ENCODE measurements around the gene CA9.

Gene CA9

DNA sequence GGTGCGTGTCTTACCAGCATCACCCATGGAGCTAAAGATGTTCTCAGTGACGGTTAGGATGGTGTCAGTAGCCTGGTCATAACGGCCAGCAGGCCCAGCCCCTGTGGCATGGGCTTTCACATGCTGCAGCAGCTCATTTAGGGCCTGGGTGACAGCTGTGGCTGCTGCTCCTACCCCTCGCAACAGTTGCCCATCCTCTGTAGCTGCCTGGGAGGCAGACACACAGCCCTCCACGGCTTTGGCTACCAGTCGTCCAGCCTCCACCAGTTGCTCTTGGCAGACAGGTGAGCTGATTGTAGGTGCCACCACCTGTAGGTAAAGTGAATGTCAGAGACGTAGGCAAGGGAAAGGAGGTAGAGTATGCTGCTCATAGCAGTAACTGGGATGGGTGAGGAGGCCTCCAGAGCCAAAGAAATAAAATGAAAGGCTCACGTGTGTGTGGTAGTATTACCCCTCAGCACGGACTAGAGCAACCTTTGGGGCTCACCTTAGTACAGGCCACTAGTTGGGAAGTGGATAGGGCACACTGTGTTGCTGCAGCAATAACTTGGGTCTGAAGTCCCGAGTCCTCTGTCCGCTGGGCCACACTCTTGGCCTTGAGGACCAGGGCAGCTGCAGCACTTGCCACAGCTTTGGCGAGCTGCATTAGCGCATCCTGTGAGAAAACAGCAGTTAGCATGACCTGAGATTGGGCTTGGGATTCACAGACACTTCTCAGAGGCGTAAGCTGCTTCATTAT lies 43.6 kb downstream of the CA9 start:
- DNase-seq = no peak

DNA sequence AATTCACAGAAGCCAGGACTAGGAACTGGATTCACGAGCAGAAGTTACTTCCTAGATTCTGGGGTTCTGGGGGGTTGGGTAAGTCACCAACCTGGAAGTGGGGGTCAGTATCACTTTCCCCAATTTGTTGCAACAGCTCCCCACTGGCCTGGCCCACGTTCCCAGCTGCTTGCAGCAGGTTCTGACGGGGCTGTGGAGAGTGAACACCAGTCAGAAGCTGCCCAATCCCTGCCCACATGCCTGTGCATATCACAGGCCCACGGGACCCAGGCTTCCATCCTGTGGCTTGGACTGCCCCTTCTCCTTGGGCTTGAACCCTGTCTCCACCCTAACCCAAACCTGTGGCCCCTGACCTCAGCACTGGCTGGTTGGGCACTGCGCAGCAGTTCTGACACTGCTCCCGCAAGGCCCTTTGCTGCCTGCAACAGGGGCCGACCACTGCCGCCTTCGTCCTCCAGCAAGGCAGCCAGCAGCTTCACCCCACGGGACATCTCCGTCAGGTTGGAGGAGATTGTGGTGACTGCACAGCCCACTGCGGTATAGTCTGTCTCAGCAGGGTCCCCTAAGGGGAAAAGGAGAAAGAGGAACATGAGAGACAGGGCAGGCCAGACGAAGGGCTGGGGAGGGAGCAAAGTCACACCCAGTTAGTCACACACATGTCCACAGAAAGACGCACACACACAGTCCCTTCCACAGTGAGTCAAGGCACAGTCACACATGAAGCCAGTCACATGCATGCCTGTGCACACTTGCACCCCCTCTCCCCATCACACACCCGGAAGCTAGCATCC lies 45.2 kb downstream of the CA9 start:
- no peak for DNase-seq

DNA sequence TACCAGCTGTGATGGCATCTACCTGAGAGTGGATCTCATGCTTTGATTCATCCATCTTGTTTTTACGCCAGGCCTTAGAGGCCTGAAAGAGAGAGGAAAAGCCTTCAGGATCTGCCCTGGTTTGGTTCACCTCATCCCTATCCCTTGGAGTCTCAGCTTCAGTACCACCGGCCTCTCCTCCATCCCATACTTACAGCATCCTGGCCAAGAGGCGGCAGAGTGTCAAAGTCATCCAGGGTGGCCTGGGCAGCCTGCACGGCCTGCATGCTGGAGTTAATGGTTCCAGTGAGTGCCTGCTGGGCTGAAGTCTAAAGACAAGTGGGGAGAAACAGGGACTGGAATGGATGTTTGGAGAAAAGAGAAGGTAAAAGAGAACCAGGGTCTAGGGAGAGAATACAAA lies 45.8 kb downstream of the CA9 start:
- DNase-seq = no peak

DNA sequence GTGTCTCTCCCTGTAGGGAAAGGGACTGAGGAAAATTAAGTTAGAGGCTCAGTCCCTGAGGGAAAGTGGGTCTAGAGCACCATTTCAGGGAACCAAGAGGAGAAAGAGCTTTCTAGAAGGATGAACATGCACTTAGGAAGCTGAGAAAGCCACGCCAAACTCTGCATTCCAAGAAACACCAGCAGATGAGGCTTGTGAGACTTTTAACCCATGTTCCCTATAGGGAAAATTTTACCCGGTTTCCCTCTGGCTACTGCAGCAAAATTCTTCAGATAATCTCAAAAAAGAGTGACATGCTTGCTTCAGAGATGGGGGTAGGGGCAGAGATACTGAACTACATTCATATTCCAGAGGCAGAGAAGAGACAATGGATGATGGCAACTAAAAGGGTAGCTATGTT lies 49.7 kb downstream of the CA9 start:
- no peak for DNase-seq

DNA sequence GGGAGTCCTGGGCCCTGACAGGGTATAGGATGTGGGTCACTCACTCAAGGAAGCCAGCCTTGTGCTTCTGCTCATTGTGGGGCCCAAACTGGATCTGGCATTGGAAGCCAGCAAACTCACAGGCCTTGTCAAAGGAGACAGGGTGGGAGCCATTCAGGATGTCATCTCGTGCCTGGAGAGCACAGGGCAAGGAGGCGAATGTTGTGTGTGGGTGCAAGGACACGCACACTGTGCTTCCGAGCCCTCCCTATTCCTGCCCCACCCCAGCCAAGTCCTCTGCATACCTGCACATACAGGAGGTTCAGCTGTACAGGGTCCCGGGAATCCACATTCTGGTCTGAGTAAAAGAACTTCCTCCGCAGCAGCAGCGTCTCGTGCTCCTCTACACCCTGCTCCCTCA lies 50.2 kb downstream of the CA9 start:
- DNase-seq = no peak

DNA sequence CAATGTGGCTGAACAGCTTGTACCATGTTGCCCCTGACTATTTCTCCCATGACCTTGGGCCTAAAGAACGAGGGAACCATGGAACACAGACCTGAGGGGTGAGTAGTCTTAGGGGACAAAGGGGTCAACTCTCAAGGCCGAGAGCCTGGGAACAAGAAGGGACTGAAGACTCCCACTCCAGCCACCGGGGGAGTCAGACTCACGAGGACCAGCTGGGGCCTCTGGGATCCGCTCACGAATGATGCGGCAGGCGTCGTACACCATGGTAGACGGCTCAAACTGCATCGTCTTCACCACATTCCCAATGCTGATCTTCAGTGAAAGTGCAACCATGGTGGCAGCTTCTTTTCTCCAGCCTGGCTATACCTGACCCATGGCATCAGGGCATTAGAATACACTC lies 51.6 kb downstream of the CA9 start:
- no peak for DNase-seq

DNA sequence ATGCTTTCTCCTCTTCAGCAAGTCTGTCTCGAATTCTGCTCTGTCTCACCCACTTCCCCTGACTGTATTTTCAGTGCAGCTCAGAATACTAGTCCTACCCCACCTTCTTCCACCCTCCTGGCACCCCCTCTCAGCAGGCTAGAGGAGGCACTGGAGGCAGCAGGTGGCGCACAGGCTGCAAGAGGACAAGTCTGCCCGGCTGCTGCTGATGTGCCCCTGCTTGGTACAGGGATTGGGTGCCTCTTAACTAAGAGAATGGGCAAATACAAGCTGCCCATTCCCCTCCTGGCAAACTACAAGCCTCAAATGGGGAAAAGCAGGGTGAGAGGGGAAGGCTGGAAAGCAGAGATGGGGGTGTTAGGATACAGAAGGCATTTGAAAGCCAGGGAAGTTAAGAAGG lies 53.2 kb downstream of the CA9 start:
- DNase-seq = no peak

DNA sequence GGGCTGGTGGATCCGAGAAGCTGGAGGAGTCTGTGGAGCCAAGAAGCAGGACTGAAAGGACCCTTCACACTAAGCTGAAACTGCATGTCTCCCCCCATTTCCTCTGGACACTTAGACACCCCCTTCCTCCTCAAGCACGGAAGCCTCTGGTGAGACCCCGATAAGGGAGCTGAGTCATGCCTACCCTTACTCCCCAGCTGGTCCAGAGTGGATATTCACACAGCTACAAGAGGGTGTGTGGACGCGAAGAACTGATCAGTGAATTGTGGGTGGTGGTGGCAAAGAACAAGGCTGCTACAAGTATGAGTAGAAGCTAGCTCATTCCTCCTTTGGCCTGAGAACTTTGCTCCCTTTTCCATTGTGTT lies 53.9 kb downstream of the CA9 start:
- no peak for DNase-seq

DNA sequence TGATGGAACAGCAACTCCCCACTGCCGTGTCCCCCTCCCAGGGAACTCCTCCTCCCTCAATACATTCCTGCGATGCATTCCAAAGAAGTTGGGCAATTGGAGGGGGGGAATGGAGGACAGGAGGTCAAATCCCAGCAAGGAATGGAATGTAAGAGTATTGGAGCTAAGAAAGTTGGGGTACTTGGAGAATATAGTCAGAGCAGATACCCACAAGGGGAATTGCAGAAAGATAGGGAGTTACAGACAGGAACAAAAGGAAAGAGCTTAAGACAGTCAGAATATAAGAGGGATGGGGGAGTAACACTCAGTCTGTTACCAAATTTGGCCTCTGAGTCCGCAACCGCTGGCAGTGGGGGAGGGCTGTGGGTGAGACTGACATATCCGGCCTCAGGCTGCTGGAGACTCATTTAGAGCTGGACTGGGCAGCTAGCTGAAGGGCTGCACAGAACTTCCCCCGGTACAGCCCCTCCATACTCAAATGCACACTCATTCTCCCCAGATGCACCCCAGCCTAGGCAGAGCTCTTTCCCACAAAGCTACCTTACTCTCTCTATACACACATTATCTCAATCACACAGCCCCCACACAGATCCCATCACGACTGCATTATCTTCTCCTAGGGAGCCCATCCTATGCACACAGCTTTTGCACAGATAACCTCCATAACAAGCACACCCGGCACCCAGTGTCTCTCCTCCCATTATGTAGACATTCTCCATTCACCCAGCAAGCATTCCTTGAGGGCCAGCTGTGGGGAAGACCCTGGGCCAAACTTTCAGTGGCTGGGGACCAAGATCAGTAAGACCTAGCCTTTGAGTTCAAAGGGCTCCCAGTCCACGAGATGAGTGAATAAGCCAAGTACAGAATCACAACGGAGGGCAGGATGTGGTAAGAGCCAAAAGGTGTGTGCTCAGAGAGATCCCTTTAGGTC lies 54.6 kb downstream of the CA9 start:
- DNase-seq = no peak

DNA sequence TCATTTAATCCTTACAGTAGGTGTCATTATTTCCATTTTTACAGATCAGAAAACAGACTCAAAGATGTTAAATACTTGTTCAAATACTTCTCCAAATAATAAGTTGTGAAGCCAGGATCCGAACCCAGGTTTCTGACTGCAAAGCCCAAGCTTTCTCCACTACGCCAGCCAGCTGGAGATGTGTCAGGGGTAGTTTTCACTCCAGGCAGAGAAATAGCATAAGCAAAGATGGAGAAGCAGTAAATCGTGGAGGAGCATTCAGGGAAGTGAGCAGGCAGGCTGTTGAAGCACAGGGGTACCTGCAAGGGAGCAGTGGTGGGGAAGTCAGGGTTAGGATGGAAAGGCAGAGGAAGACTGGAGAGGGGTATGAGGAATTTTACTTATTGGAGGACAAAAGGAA lies 55.4 kb downstream of the CA9 start:
- no peak for DNase-seq

DNA sequence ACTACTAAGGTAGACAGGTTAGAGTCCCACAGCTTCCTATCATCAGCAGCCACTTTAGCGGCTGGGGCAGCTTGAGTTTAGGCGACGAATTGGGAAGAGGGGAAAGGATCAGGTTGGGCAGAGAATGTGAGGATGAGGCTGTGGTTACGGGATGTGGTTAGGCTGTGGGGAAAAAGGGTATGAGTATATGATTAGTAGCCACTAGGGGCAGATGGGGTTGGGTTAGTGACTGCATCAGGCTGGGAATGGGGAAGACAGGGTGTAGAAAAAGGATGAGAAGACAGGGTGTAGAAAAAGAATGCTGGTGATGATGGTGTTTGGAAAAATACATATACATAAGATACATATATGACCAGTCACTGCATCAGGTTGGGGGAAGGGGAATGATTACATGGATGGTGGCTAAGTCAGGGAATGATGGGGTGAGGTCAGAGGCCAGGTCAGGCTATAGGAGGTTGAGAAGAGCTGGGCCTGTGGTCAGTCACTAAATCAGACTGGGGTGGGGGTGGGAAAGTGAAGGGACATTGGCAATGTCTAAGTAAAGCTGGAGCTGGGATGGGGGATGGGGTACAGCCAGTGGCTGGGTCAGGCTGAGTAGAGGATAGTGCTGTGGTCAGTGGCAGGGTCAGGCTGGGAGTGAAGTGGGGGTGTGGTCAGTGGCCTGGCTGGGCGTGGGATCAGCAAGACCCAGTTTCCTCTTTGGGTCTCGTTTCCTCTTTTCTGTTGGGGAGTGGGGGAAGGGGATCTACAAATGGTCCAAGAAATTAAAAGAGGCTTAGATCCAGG lies 56.2 kb downstream of the CA9 start:
- no peak for DNase-seq

DNA sequence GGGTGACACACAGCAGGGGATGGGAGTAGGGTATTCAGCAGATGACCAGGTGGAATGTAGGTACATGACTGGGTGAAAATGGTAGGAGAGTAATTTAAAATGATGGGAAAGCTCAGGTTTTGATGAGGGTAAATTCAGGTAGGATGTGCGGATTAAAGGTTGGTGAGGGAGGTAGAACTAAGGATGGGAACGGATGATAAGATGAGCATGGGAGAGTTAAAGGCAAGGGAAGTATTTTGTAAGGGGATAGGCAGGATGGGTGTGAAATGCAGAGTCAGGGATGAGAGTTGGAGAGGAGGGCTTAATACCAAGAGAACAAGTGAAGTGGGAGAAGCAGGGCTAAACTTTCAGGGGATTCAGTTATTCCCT lies 56.7 kb downstream of the CA9 start:
- DNase-seq = no peak
